Astrocyte of the spinal cord (primary cell): ENCODE data around the gene NEDD4L.

Experiments used
- DNase-seq: peaks from one replicate; pipeline ENCODE4 v3.0.0; 2011; ENCODE audit warnings: low read depth, low spot score
- H3K4me3 ChIP-seq: 2 replicates; pipeline ENCODE4 v1.5.1; 2011; ENCODE audit warnings: low read depth, mild to moderate bottlenecking, low read length, moderate library complexity
- in situ Hi-C: cut with HindIII; loops from 2 replicates; pipeline ENCODE4 v1.10.0; 2017; ENCODE audit warnings: low sequenced_read_pairs
- TF ChIP-seq, protein P1 (sequence below): IDR thresholded peaks from 2 replicates; pipeline ENCODE4 v1.5.1; 2012; ENCODE audit warnings: low read depth, mild to moderate bottlenecking, low read length, inconsistent platforms

Gene NEDD4L

DNA sequence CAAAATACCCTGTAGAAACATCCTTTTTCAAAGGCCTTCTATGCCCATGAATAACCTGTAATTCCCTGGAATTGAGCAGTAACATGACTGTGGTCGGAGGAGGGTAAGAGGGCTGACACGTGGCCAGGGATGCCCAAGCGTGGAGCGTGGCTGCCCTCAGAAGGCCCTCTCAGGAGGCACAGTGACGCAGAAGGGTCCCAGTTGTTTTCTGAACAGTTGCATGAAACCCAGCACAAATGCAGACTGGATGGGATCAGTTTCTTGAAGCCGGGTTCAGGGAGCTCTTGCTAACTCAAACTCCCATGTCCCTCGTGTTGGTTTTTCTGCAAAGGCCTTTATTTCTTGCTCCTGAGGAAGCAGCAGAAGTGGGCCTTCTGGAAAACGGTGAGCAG lies 347.9 kb downstream of the NEDD4L start:
- no peak for DNase-seq
- in situ Hi-C loops, result no loop called here
- TF ChIP-seq, protein P1, sequence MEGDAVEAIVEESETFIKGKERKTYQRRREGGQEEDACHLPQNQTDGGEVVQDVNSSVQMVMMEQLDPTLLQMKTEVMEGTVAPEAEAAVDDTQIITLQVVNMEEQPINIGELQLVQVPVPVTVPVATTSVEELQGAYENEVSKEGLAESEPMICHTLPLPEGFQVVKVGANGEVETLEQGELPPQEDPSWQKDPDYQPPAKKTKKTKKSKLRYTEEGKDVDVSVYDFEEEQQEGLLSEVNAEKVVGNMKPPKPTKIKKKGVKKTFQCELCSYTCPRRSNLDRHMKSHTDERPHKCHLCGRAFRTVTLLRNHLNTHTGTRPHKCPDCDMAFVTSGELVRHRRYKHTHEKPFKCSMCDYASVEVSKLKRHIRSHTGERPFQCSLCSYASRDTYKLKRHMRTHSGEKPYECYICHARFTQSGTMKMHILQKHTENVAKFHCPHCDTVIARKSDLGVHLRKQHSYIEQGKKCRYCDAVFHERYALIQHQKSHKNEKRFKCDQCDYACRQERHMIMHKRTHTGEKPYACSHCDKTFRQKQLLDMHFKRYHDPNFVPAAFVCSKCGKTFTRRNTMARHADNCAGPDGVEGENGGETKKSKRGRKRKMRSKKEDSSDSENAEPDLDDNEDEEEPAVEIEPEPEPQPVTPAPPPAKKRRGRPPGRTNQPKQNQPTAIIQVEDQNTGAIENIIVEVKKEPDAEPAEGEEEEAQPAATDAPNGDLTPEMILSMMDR, result no peak
- no peak overlapping the region for H3K4me3 ChIP-seq

DNA sequence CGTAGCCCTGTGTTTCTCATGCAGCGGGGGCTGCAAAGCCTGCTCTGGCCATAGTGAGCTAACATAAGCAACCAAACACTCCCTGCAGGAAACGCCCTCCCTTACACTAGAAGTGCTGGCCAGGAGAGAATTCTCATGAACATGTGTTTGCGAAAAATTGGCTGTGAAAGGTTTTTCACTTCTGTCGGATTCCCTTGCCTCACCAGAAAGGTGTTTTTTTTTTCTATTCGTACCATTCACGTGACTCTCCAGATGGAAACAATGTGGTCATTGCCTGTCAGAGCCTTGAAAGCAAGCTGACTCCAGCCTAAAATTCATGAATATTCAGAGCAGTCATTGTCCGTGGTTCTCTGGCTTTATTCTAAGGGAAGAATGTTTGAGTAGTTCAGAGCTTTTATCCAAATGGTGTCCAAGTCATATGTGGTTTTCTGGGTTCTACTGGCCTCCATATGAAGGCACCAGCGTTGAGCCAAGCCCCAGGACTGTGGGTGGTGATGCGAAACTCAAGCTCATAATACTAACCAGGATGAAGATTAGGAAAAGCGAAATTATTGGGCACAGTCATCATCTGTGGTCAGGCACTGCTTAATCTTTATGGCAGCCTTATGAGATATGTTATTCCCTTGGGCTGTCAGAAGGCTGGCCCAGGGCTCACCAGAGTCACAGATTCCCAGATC lies 348.4 kb downstream of the NEDD4L start:
- TF ChIP-seq, protein P1, result no peak
- in situ Hi-C loops, result no loop called here
- DNase-seq, result peak; percentile 76
- H3K4me3 ChIP-seq, result no peak overlapping the region

DNA sequence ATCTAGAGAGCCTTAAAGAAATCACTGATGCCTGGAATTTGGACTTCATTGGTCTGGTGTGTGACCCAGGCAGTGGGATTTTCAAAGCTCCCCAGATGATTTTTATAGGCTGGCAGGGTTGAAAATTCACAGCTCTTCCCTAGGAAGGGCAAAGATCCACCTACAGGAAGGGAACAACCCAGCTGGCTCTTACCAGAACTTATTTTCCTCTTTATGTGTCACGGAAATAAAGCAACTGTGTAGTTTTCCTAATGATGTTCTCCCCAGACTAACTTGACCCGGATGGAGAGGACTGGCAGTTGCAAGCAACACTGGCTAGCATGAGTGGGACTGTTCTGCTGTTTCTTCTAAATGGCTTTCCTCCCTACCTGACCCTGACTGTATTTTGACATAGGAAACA lies 349.3 kb downstream of the NEDD4L start:
- in situ Hi-C loops, result no loop called here
- TF ChIP-seq, protein P1, result no peak
- no peak overlapping the region for H3K4me3 ChIP-seq
- DNase-seq, result no peak

DNA sequence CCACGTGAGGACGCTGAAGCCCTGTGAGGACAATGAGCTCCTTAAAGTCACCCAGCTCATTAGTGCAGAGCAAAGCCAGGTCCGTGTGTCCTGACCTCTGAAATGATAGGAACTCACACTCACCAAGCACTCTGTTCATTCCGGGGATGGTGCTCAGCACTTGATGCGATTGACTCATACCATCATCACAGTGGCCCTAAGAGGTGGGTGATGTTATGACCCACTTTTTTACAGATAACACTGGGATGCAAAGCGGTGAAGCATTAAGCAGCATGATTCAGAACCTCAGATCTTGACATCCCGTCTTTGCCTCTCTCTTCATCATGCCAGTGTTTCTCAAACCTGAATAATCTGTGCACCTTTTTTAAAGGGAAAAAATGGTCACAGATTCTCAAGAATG lies 350.0 kb downstream of the NEDD4L start:
- TF ChIP-seq, protein P1, result no peak
- no peak overlapping the region for H3K4me3 ChIP-seq
- in situ Hi-C loops, result no loop called here
- no peak for DNase-seq

DNA sequence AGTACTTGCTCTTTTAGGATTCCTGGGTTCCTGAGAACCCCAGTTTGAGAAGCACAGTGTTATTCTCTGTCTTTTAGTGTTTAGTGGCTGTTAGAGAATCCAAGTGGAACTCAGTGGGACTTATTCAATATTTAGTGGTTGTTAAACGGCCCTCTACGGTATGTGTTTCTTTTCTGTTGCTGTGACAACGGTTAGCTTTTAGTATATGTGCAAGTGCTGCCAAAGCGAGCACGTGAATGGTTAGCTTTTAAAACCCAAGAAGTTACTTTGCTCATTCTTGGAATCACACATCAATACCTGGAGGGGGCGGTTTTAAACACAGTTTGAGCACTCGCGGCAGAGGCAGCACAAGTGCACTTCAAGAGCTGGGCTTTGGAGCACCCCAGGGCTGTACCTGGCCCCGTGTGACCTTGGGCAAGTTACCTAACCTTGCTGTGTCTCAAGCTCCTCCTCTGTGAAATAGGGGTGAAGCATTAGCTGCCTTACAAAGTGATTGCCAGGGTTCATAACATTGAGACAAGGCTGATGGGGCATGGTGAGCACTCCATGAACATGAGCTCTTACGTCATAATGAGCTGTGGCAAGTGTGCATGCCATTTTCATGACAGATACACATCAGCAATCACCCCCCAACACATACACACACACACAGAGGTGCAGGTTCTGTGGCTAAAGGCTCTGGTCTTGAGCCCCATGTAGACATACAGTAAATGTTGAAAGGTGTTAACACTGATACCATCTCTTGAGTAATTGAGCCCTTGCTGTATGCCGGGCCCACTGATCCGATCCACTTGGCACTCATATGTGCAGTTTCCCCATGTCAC lies 350.8 kb downstream of the NEDD4L start:
- no peak overlapping the region for H3K4me3 ChIP-seq
- no peak for DNase-seq
- TF ChIP-seq, protein P1, result no peak
- in situ Hi-C loops, result no loop called here

DNA sequence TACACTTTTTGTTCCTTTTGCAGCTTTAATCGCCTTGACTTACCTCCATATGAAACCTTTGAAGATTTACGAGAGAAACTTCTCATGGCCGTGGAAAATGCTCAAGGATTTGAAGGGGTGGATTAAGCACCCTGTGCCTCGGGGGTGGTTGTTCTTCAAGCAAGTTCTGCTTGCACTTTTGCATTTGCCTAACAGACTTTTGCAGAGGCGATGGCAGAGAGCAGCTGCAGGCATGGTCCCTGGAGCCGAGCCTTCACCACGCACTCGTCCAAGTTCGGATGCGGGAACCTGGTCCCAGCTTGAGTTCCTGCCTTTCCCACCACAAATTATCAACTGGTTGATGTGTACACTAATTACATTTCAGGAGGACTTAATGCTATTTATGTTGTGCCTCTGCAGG lies 352.1 kb downstream of the NEDD4L start:
- TF ChIP-seq, protein P1, result no peak
- in situ Hi-C loops, result no loop called here
- DNase-seq, result no peak
- no peak overlapping the region for H3K4me3 ChIP-seq
